Smooth muscle cell (in vitro differentiated cells): ENCODE data around the gene PROK2. TPM values are rescaled to one million over a fixed set of nuclear protein-coding genes. Genes with fewer than 3 reads are reported as not detected.

ENCODE experiments used
- DNase-seq: peaks from one replicate; lab custom pipeline; 2025; ENCODE audit not compliant: unreplicated experiment; lab: John Stamatoyannopoulos, UW
- H2AFZ ChIP-seq: fragments of 200-600 bp; sonication (generic); 2 replicates; pipeline ENCODE4 v1.6.0; 2016; ENCODE audit warnings: antibody characterized with exemption, low read depth, mild to moderate bottlenecking
- H3F3A ChIP-seq: fragments of 200-600 bp; sonication (generic); 2 replicates; pipeline ENCODE4 v1.6.0; 2017; ENCODE audit warnings: antibody characterized with exemption, low read depth
- H3K27ac ChIP-seq: fragments of 200-600 bp; sonication (generic); 2 replicates; pipeline ENCODE4 v1.5.1; 2016; ENCODE audit warnings: low read depth, mild to moderate bottlenecking
- H3K27me3 ChIP-seq: fragments of 200-600 bp; sonication (generic); 2 replicates; pipeline ENCODE4 v1.6.1; 2016; ENCODE audit warnings: low read depth, mild to moderate bottlenecking
- H3K36me3 ChIP-seq: fragments of 200-600 bp; sonication (generic); 2 replicates; pipeline ENCODE4 v1.5.1; 2016; ENCODE audit warnings: low read depth
- H3K4me1 ChIP-seq: fragments of 200-600 bp; sonication (generic); 2 replicates; pipeline ENCODE4 v1.5.1; 2016; ENCODE audit warnings: low read depth
- H3K4me2 ChIP-seq: fragments of 200-600 bp; sonication (generic); 2 replicates; pipeline ENCODE4 v1.6.0; 2016; ENCODE audit warnings: mild to moderate bottlenecking
- H3K4me3 ChIP-seq: fragments of 200-600 bp; sonication (generic); 2 replicates; pipeline ENCODE4 v1.5.1; 2016; ENCODE audit warnings: mild to moderate bottlenecking
- H3K79me2 ChIP-seq: fragments of 200-600 bp; sonication (generic); 2 replicates; pipeline ENCODE4 v1.6.0; 2016; ENCODE audit warnings: low read depth, mild to moderate bottlenecking
- H3K9ac ChIP-seq: fragments of 200-600 bp; sonication (generic); 2 replicates; pipeline ENCODE4 v1.6.0; 2016; ENCODE audit warnings: low read depth
- H3K9me3 ChIP-seq: fragments of 200-600 bp; sonication (generic); replicated peaks from 2 replicates; pipeline ENCODE4 v1.5.1; 2016; ENCODE audit warnings: low read depth
- H4K20me1 ChIP-seq: fragments of 200-600 bp; sonication (generic); 2 replicates; pipeline ENCODE4 v1.6.0; 2016; ENCODE audit warnings: low read depth
- WGBS: methylation state at CpG from one replicate; pipeline ENCODE4 v1.1.7; 2016; ENCODE audit warnings: low lambda C conversion rate; 5-methylcytosine and 5-hydroxymethylcytosine counted together
- polyA plus RNA-seq: library from polyadenylated mRNA; unstranded; fragments of >200 nt; fragmentation: Nextera tagmentation; extraction: Ambion mirVana; gene quantifications from 2 replicates; pipeline ENCODE4 v1.2.1, GENCODE V29; 2016
- total RNA-seq: library from RNA; depleted of rRNA; stranded (reverse); fragments of >200 nt; gene quantifications from 2 replicates; pipeline ENCODE4 v1.2.3, GENCODE V29; 2014
- TF ChIP-seq, protein P1 (sequence below): fragments of 200-600 bp; sonication (generic); IDR thresholded peaks from 2 replicates; pipeline ENCODE4 v1.5.1; 2017; ENCODE audit warnings: borderline replicate concordance, mild to moderate bottlenecking, antibody characterized with exemption; ENCODE audit not compliant: insufficient read depth, poor library complexity, severe bottlenecking

Gene PROK2
- total and polyA plus RNA-seq, 2 experiments from 2014 or later, result not detected

DNA sequence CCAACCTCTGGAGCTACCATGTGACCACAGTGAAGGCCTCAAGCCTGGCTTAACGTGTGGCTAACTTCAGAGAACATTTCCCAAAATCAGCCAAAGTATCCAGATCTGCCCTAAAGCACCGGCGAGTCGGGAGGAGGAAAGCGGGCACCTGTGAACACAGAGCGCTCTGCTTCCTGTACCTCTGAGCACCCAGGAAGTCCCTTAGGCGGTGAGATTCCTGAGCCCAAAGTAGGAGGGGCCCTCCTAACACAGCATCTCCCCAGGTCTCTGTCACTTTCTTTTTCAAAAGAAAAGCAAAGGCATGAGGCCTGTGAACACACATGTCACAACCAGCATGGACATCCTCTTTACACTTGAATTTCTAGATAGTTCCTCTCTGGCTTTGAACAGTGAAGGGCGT is 58.8 kb downstream of the PROK2 start:
- Histone ChIP-seq H3K9ac (no peak overlapping the region), H3K4me1 (peaks cover 5% of the 10 kb centered on the region), H3K27me3 (peaks cover 47% of the 10 kb centered on the region), H3K79me2 (no peaks in the 10 kb centered on the region), H4K20me1 (no peaks in the 10 kb centered on the region), H2AFZ (no peak overlapping the region), H3K27ac (no peak overlapping the region), H3F3A (no peaks in the 10 kb centered on the region), H3K4me3 (no peak overlapping the region), H3K36me3 (no peaks in the 10 kb centered on the region), H3K9me3 (no peaks in the 10 kb centered on the region), H3K4me2 (peak overlapping the region; percentile 88)
- WGBS, result 90% methylated on average over 8 of the region's 8 CpGs
- TF ChIP-seq, protein P1, sequence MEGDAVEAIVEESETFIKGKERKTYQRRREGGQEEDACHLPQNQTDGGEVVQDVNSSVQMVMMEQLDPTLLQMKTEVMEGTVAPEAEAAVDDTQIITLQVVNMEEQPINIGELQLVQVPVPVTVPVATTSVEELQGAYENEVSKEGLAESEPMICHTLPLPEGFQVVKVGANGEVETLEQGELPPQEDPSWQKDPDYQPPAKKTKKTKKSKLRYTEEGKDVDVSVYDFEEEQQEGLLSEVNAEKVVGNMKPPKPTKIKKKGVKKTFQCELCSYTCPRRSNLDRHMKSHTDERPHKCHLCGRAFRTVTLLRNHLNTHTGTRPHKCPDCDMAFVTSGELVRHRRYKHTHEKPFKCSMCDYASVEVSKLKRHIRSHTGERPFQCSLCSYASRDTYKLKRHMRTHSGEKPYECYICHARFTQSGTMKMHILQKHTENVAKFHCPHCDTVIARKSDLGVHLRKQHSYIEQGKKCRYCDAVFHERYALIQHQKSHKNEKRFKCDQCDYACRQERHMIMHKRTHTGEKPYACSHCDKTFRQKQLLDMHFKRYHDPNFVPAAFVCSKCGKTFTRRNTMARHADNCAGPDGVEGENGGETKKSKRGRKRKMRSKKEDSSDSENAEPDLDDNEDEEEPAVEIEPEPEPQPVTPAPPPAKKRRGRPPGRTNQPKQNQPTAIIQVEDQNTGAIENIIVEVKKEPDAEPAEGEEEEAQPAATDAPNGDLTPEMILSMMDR, result no peak
- no peak for DNase-seq

DNA sequence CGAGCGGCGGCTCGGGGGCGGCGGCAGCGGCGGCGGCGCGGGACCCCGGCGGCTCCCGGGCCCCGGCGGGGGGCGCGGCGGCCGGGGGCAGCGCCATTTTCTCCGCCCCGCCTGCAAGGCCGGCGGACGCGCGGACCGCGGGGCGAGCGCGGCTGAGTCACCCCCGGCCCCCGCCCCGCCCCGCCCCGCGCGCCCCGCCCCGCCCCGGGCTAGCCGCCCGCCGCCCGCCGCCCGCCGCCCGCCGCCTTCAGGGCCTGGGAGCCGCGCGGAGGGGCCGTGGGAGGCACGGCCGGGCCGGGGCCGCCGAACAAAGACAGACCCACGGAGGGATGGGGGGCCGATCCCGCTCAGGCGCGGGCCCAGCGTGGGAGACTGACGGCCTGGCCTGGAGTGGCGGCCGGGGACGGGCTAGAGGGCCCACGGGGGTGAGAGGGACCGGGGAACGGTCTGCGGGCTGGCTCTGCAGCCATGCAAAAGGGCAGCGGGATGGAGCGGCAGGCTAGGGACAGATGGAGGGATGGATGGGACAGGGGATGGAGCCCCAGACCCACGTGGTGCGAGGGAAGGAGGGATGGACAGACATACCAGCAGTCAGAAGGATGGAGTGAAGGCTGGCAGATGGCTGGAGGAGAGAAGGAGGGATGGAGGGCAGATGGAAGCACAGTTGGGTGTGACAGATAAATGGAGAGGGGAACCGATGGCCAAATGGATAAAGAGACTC is 59.5 kb downstream of the PROK2 start, which contains the start of gene EIF4E3:
Gene EIF4E3 (minus strand): TSS at position 132 of the 721 bp plus-strand sequence. CDS start 35 bp downstream, at position 97.
- H3K27me3 ChIP-seq, result peaks cover 48% of the 10 kb centered on the region
- no peaks in the 10 kb centered on the region for H4K20me1 ChIP-seq
- DNase-seq, result peak; percentile 6
- H3F3A ChIP-seq, result no peaks in the 10 kb centered on the region
- 13% methylated on average over 17 of the region's 80 CpGs for WGBS
- H3K4me2 ChIP-seq, result peak within 1 kb of the TSS; percentile 90
- no peaks in the 10 kb centered on the region for H3K9me3 ChIP-seq
- H2AFZ ChIP-seq, result peak within 1 kb of the TSS; percentile 93
- H3K79me2 ChIP-seq, result no peaks in the 10 kb centered on the region
- peak within 1 kb of the TSS; percentile 37 for H3K9ac ChIP-seq
- peak within 1 kb of the TSS; percentile 69 for H3K4me3 ChIP-seq
- TF ChIP-seq, protein P1, result no peak
- H3K4me1 ChIP-seq, result peaks cover 5% of the 10 kb centered on the region
- no peaks in the 10 kb centered on the region for H3K36me3 ChIP-seq
- no peak within 1 kb of the TSS for H3K27ac ChIP-seq

DNA sequence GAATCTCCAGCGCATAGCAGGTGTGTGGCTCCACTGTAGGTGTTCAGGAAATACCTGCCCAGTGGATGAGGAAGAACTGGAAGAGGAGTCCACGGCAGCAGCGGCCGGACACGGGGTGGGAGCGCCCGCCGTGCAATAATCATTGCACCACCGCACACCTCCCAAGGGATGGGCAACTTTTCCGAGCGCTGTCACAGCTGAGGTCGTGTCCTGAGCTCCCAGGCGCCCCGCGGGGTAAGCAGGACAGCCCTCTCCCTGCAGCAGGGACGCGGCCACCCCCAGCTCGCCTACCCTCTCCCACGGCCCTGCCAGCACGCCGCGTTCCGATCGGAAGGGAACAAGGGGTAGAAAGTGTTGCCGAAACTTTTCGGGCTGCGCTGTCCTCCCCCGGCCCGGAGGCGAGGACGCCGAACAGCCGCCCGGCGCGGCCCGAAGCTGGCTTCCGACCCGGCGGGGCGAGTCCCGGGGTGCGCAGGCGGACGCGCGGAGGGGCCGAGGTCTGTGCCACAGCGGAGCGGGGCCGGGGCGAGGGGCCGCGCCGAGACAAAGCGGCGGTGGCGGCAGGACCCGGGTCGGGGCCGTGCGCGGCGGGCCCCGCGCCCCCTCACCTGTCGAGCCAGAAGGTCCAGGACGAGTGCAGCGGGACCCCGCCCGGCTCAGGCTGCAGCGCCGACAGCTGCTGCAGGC is 60.2 kb downstream of the PROK2 start:
- H3K79me2 ChIP-seq, result no peaks in the 10 kb centered on the region
- H3K36me3 ChIP-seq, result no peaks in the 10 kb centered on the region
- no peak for DNase-seq
- WGBS, result 1% methylated on average over 58 of the region's 73 CpGs
- TF ChIP-seq, protein P1, result no peak
- peak overlapping the region; percentile 90 for H3K4me2 ChIP-seq
- H3F3A ChIP-seq, result no peaks in the 10 kb centered on the region
- H4K20me1 ChIP-seq, result no peaks in the 10 kb centered on the region
- no peak overlapping the region for H3K27ac ChIP-seq
- H3K4me3 ChIP-seq, result peak overlapping the region; percentile 69
- H2AFZ ChIP-seq, result peak overlapping the region; percentile 86
- no peak overlapping the region for H3K9ac ChIP-seq
- peaks cover 51% of the 10 kb centered on the region for H3K27me3 ChIP-seq
- peaks cover 5% of the 10 kb centered on the region for H3K4me1 ChIP-seq
- H3K9me3 ChIP-seq, result no peaks in the 10 kb centered on the region
